Measurements from ENCODE around the gene SLC1A2.

Gene SLC1A2

GRCh38 chr11:35214226-35214770 lies 205.1 kb downstream of the SLC1A2 start:
- DNase-seq: no peak

DNA sequence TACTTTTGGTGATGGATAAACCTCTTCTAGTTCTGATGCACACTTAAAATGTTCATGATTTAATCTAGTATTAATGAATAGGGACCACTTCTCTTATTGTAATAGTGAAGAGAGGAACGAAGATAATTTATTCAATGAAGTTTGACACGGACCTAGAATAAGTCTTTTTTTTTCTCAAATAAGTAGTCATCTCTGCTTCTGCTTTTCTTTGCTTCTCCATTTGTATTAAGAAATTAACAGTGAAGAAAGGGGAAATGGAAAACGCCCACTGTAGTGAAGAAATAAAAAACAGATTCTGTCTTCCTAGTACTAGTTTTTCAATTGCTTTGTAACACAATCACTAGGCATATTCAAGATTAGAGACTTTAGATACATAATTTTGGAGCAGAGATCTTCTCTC lies 207.4 kb downstream of the SLC1A2 start:
- no peak for DNase-seq

DNA sequence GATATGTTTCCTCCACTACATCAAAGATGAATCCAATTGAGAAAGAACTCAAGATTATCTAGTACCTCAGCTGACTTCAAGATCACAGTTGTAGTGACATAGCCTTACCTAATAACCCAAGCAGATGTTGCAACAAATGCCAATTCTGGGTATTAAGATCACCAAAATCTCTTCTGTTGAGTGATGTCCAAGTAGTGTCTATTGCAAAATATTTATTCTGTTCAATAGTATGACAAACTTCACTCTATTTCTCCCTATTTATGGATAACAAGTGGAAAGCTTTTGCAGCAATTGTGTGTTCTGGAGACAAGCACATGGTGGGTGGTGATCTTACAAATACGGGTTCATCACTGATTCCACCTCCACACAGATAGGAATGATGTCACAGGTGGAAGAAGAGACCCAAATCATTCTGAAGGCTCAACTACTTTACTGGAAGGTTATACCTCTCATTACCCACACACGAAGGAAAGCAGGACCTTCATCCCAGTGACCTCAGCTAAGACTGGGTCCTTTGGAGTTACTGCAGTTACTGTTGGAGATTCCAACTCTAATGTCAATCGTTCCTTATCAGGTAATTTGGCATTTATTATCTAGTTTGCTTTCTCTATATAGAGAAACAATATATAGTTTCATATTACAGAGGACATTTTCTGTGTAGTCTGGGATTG lies 208.3 kb downstream of the SLC1A2 start:
- DNase-seq: no peak

DNA sequence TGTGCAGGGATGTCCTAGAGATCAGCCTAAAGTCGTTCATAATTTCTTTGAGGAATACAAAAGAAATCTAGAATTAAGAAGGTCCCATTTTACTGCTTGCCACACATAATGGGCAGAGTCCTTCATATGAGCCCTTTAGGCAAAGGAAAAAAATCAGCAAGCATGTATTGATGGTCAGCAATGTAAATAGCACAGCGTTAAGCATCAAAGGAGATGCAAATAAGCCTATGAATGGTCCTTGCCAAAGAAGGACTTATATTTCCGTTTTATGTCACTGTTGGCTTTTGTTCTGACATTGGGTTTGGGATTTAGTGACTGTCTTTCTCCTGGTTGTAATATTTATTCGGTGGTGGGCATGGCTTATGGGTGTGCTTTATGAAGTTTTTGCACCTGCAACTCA lies 210.6 kb downstream of the SLC1A2 start:
- DNase-seq: no peak

DNA sequence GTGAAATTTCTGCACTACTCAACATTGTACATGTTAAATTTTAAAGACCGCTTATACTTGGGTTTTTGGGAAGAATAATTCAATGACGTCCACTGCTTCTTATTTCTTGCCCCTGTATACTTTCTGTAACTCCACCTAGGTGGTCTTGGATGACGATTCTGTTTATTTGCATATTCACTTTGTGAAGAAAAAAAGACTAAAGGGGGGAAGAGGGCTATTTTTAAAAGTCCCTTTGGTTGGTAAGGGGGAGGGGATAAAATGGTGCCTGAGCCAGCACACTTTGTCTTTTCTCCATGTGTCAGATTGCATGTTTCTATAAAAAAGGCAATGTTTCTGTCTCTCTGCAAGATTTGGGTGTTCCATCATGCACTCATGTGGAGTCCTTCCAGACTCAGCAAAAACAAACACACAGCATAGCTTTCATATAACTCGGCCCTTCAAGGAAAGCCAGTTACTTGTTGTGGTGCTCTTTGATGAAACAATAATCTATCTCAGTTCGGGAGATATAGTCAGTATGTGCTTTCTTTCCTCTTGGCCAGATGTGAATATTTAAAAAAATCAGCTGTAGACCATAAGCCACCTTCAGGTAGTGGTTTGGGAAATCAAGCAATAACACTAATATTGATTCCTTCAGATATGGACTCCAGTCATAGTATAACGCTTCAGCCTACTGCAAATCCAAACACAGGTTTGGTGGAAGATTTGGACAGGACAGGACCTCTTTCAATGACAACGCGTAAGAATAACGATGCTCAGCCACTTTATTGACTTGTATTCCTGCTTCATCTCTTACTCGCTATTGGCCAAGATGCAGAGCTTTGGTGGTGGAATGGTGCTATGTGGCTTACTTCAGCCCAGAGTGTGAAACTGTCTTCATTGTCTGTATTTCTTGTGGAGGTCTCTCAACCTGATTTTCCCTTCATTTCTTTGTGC lies 211.6 kb downstream of the SLC1A2 start:
- DNase-seq: no peak

GRCh38 chr11:35206616-35207015 lies 212.7 kb downstream of the SLC1A2 start:
- DNase-seq: no peak

DNA sequence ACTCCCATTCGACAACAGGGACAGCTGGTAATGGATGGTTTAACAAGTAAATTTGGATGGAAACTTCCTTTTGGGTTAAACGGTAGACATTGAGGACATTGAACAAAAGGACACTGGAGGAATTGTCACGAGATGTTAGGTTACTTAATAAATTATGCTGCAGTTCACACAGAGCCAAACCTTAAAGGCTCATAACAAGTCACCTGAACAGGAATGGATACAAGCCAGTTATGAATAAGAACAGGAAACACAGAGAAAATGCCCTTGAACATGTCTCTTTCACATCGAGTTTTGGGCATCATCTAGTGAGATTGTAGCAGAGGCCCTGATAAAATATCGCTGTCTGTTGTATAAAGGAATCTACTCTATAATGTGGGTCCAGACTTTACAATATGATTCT lies 214.7 kb downstream of the SLC1A2 start:
- DNase-seq: no peak

Data from activated CD8-positive, alpha-beta memory T cell treated with anti-CD3 and anti-CD28 coated beads, Interleukin-2, amount 50 U/mL, for 48 hours (primary cell).